ENCODE measurements around the gene TPRX1. TPM values are rescaled to one million over a fixed set of nuclear protein-coding genes. Genes with fewer than 3 reads are reported as not detected.

Gene TPRX1
- total RNA-seq, 1 donor from 2014 or later, result not detected

DNA sequence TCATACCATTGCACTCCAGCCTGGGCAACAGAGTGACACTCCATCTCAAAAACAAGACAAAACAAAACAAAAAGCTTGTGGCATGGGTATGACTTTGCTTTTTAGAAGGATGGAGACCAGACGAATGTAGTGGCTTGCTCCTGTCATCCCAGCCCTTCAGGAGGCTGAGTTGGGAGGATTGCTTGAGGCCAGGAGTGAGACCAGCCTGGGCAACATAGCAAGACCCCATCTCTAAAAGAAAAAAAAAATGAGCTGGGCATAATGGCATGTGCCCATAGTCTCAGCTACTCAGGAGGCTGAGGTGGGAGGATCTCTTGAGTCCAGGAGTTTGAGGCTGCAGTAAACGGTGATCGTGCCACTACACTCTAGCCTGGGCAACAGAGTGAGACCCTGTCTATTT is 42.2 kb downstream of the TPRX1 start:
- no peak overlapping the region for H3K4me3 ChIP-seq (ENCODE audit: low read depth, low read length)

DNA sequence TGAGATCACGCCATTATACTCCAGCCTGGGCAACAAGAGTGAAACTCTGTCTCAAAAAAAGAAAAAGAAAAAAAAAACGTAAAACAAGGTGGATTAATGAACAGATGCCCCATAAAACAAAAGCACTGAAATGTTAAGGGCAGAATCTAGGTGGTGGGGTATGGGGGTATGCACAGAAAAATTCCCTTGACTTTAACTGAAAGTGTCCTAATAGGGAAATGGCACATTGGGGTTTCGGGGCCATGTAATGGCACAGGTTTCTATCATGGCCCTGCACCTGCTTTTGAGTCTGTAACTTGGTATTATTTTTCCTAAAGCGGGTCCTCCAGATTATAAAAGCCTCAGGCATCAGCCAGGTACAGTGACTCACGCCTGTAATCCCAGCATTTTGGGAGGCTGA is 42.8 kb downstream of the TPRX1 start:
- TF ChIP-seq, protein P1, sequence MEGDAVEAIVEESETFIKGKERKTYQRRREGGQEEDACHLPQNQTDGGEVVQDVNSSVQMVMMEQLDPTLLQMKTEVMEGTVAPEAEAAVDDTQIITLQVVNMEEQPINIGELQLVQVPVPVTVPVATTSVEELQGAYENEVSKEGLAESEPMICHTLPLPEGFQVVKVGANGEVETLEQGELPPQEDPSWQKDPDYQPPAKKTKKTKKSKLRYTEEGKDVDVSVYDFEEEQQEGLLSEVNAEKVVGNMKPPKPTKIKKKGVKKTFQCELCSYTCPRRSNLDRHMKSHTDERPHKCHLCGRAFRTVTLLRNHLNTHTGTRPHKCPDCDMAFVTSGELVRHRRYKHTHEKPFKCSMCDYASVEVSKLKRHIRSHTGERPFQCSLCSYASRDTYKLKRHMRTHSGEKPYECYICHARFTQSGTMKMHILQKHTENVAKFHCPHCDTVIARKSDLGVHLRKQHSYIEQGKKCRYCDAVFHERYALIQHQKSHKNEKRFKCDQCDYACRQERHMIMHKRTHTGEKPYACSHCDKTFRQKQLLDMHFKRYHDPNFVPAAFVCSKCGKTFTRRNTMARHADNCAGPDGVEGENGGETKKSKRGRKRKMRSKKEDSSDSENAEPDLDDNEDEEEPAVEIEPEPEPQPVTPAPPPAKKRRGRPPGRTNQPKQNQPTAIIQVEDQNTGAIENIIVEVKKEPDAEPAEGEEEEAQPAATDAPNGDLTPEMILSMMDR (IDR thresholded peaks at IDR 0.05; ENCODE audit: insufficient read depth, low read length, poor library complexity, severe bottlenecking), result no peak
- DNase-seq (ENCODE audit: low read depth), result no peak
- H3K36me3 ChIP-seq (ENCODE audit: control insufficient read depth, insufficient read depth, low read length), result peaks cover 3% of the 10 kb centered on the region

More for the DNA sequence above, 42.2 kb downstream of the TPRX1 start:
- TF ChIP-seq, protein P1 (IDR thresholded peaks at IDR 0.05; ENCODE audit: insufficient read depth, low read length, poor library complexity, severe bottlenecking), result no peak
- Histone ChIP-seq H3K36me3 (ENCODE audit: control insufficient read depth, insufficient read depth, low read length) (peaks cover 3% of the 10 kb centered on the region), H3K27me3 (ENCODE audit: control insufficient read depth, insufficient read depth, low read length) (peaks cover 4% of the 10 kb centered on the region)
- no peak for DNase-seq (ENCODE audit: low read depth)

DNA sequence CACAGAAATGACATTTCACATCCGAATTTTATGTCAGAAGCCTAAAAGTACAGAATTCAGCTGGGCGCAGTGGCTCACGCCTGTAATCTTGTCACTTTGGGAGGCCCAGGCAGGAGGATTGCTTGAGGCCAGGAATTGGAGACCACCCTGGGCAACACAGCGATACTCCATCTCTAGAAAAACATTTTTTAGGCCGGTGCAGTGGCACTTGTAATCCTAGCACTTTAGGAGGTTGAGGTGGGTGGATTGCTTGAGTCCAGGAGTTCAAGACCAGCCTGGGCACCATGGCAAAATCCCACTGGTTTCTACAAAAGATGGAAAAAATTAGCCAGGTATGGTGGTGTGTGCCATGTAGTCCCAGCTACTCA is 43.7 kb downstream of the TPRX1 start:
- Histone ChIP-seq H3K4me3 (ENCODE audit: low read depth, low read length) (no peak overlapping the region), H3K36me3 (ENCODE audit: control insufficient read depth, insufficient read depth, low read length) (peaks cover 3% of the 10 kb centered on the region), H3K27me3 (ENCODE audit: control insufficient read depth, insufficient read depth, low read length) (peaks cover under 1% of the 10 kb centered on the region)
- DNase-seq (ENCODE audit: low read depth), result no peak
- TF ChIP-seq, protein P1 (IDR thresholded peaks at IDR 0.05; ENCODE audit: insufficient read depth, low read length, poor library complexity, severe bottlenecking), result no peak

More for the DNA sequence above, 42.8 kb downstream of the TPRX1 start:
- Histone ChIP-seq H3K27me3 (ENCODE audit: control insufficient read depth, insufficient read depth, low read length) (peaks cover 4% of the 10 kb centered on the region), H3K4me3 (ENCODE audit: low read depth, low read length) (no peak overlapping the region)

DNA sequence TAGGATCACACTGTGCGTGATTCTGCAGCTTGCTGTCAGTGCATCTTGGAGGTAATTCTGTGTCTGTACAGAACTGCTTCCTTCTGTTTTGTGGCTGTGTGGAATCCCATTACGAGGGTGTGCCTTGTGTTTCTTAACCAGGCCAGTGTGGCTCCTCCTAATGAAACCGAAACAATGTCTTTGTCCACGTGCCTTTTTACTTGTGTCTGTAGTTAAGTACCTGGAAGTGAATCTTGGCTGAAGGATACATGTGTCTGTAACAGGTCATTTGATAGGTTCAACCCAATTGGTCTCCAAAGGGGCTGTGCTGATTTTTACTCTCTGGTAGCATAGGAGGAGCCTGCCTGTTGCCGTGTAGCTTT is 45.9 kb downstream of the TPRX1 start:
- no peak for DNase-seq (ENCODE audit: low read depth)
- Histone ChIP-seq H3K4me3 (ENCODE audit: low read depth, low read length) (no peak overlapping the region), H3K27me3 (ENCODE audit: control insufficient read depth, insufficient read depth, low read length) (no peaks in the 10 kb centered on the region), H3K36me3 (ENCODE audit: control insufficient read depth, insufficient read depth, low read length) (peaks cover 4% of the 10 kb centered on the region)
- TF ChIP-seq, protein P1 (IDR thresholded peaks at IDR 0.05; ENCODE audit: insufficient read depth, low read length, poor library complexity, severe bottlenecking), result no peak

DNA sequence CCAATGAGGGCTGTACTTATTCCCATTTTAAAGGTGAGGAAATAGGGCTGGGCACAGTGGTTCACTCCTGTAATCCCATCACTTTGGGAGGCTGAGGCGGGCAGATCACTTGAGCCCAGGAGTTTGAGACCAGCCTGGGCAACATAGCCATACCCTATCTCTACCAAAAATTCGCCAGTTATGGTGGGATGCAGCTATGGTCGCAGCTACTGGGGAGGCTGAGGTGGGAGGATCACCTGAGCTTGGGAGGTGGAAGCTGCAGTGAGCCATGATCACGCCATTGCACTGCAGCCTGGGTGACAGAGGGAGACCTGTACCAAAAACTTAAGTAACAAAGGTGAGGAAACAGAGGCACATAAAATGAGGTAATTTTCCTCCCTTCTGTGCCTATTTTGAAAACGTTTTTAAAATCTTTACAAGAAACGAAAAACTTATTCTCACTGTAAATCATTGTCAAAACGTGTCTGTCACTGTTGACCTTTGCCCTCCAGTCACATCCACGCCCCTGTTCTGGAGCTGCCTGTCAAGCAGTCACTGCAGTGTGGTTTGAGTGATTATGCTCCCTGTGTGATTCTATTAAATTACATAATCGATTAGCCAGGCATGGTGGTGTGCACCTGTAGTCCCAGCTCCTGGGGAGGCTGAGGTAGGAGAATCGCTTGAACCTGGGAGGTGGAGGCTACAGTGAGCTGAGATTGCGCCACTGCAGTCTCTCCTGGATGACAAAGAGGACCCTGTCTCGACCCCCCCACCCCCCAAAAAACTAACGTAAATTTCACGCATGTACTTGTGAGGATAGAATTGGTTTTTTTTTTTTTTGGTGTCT is 46.5 kb downstream of the TPRX1 start:
- no peak for DNase-seq (ENCODE audit: low read depth)
- peaks cover 4% of the 10 kb centered on the region for H3K36me3 ChIP-seq (ENCODE audit: control insufficient read depth, insufficient read depth, low read length)
- TF ChIP-seq, protein P1 (IDR thresholded peaks at IDR 0.05; ENCODE audit: insufficient read depth, low read length, poor library complexity, severe bottlenecking), result no peak

More for the DNA sequence above, 46.5 kb downstream of the TPRX1 start:
- Histone ChIP-seq H3K4me3 (ENCODE audit: low read depth, low read length) (no peak overlapping the region), H3K27me3 (ENCODE audit: control insufficient read depth, insufficient read depth, low read length) (no peaks in the 10 kb centered on the region)

Measured in kidney epithelial cell (primary cell).